ENCODE measurements around the gene HIRIP3.

DNA sequence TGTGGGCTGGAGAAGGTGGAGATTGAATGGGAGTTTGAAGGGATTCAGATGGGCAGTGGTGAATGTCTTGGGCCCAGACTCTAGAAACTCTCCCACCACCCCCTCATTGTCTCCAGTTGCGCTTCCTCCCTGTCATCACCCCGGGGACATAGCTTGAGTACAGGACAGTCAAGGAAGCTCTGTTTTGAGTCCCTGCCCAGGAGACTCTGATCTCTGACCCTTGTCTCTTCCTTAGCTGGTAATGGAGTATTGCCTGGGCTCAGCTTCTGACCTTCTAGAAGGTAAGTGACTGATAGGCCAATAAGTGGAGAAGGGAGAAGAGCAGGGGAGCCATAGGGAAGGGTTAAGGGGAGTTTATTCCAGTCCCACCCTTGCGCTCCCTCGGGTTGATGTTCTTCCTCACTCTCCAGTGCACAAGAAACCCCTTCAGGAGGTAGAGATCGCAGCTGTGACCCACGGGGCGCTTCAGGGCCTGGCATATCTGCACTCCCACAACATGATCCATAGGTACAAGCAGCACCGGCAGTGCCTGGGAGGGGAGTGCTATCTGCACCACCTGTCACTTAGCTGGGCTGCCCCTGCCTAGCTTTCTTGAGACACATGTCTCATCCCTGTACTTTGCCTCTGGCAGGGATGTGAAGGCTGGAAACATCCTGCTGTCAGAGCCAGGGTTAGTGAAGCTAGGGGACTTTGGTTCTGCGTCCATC lies 16.7 kb downstream of the HIRIP3 start:
- TF ChIP-seq, protein P1, sequence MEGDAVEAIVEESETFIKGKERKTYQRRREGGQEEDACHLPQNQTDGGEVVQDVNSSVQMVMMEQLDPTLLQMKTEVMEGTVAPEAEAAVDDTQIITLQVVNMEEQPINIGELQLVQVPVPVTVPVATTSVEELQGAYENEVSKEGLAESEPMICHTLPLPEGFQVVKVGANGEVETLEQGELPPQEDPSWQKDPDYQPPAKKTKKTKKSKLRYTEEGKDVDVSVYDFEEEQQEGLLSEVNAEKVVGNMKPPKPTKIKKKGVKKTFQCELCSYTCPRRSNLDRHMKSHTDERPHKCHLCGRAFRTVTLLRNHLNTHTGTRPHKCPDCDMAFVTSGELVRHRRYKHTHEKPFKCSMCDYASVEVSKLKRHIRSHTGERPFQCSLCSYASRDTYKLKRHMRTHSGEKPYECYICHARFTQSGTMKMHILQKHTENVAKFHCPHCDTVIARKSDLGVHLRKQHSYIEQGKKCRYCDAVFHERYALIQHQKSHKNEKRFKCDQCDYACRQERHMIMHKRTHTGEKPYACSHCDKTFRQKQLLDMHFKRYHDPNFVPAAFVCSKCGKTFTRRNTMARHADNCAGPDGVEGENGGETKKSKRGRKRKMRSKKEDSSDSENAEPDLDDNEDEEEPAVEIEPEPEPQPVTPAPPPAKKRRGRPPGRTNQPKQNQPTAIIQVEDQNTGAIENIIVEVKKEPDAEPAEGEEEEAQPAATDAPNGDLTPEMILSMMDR (IDR thresholded peaks at IDR 0.05; ENCODE audit: low read depth, low read length, poor library complexity, severe bottlenecking), result no peak
- TF ChIP-seq EZH2phosphoT487 (IDR thresholded peaks at IDR 0.05; ENCODE audit: borderline replicate concordance, low read length), result no peak

Data from DOHH2 (cell line).